OCI-LY3 (cell line): Measurements from ENCODE around the gene CUX1.
"Not testable (repeated sequence)": the region's sequence is repeated elsewhere in the genome, so short reads cannot be mapped to it uniquely, and the experiment has no call there.

Experiments
- H2AFZ ChIP-seq: fragments of 200-600, 300-600 bp; shearing (Covaris generic); 2 replicates; pipeline ENCODE4 v1.6.0; 2014; ENCODE audit warnings: antibody characterized with exemption, low read depth, low read length
- H3K27ac ChIP-seq: fragments of 200-600, 300-600 bp; sonication (generic); 2 replicates; pipeline ENCODE4 v1.5.1; 2014; ENCODE audit warnings: mild to moderate bottlenecking, low read length, moderate library complexity, mixed read lengths
- H3K27me3 ChIP-seq: fragments of 200-600, 300-600 bp; sonication (generic); 2 replicates; pipeline ENCODE4 v1.6.1; 2014; ENCODE audit warnings: low read depth, low read length, mixed read lengths
- H3K36me3 ChIP-seq: fragments of 200-600, 300-600 bp; sonication (generic); replicated peaks from 2 replicates; pipeline ENCODE3; 2014; ENCODE audit warnings: low read depth, low read length, mixed read lengths
- H3K4me1 ChIP-seq: fragments of 300-600, 200-600 bp; sonication (generic); 2 replicates; pipeline ENCODE4 v1.6.1; 2014; ENCODE audit warnings: low read length, mixed read lengths
- H3K4me2 ChIP-seq: fragments of 200-600, 300-600 bp; sonication (generic); 2 replicates; pipeline ENCODE4 v1.6.1; 2014; ENCODE audit warnings: low read length, mixed read lengths
- H3K4me3 ChIP-seq: fragments of 300-600, 200-600 bp; sonication (generic); 2 replicates; pipeline ENCODE4 v1.5.1; 2014; ENCODE audit warnings: antibody characterized with exemption, mild to moderate bottlenecking, low read length, moderate library complexity
- H3K79me2 ChIP-seq: fragments of 300-600, 200-600 bp; shearing (Covaris generic); 2 replicates; pipeline ENCODE4 v1.6.1; 2014; ENCODE audit warnings: mild to moderate bottlenecking, low read length, mixed read lengths
- H3K9ac ChIP-seq: fragments of 300-600, 200-600 bp; shearing (Covaris generic); 2 replicates; pipeline ENCODE4 v1.6.0; 2014; ENCODE audit warnings: mild to moderate bottlenecking, low read length, moderate library complexity
- H3K9me3 ChIP-seq: fragments of 200-600, 300-600 bp; shearing (Covaris generic); 2 replicates; pipeline ENCODE4 v1.6.1; 2014; ENCODE audit warnings: low read length, mixed read lengths; ENCODE audit not compliant: insufficient read depth
- H4K20me1 ChIP-seq: fragments of 200-600, 300-600 bp; sonication (generic); 2 replicates; pipeline ENCODE4 v1.6.1; 2016; ENCODE audit warnings: low read length, mixed read lengths; ENCODE audit not compliant: insufficient read depth
- EZH2phosphoT487 ChIP-seq: fragments of 200-600 bp; shearing (Covaris generic); IDR thresholded peaks from 2 replicates; pipeline ENCODE4 v1.6.1; 2018; ENCODE audit warnings: antibody characterized with exemption, mixed run types, low read depth
- TF ChIP-seq, protein P1 (sequence below): fragments of 200-600, 300-600 bp; sonication (generic); IDR thresholded peaks from 2 replicates; pipeline ENCODE4 v1.5.1; 2014; ENCODE audit warnings: antibody characterized with exemption, low read length, low read depth

CUX1 gene

GRCh38 chr7:101884671-101885596 lies 67.5 kb downstream of the CUX1 start:
- peaks cover 14% of the 10 kb centered on the region for H3K4me1 ChIP-seq
- H3K4me3 ChIP-seq = no peak overlapping the region
- peak overlapping the region; percentile 34 for H3K4me2 ChIP-seq
- peaks cover 82% of the 10 kb centered on the region for H3K79me2 ChIP-seq
- H3K9ac ChIP-seq = no peak overlapping the region
- no peak overlapping the region for H3K27ac ChIP-seq
- peaks cover 83% of the 10 kb centered on the region for H4K20me1 ChIP-seq
- H3K9me3 ChIP-seq = no peaks in the 10 kb centered on the region
- H3K36me3 ChIP-seq = no peaks in the 10 kb centered on the region
- H2AFZ ChIP-seq = no peak overlapping the region
- no peaks in the 10 kb centered on the region for H3K27me3 ChIP-seq
- no peak for TF ChIP-seq EZH2phosphoT487
- TF ChIP-seq, protein P1, sequence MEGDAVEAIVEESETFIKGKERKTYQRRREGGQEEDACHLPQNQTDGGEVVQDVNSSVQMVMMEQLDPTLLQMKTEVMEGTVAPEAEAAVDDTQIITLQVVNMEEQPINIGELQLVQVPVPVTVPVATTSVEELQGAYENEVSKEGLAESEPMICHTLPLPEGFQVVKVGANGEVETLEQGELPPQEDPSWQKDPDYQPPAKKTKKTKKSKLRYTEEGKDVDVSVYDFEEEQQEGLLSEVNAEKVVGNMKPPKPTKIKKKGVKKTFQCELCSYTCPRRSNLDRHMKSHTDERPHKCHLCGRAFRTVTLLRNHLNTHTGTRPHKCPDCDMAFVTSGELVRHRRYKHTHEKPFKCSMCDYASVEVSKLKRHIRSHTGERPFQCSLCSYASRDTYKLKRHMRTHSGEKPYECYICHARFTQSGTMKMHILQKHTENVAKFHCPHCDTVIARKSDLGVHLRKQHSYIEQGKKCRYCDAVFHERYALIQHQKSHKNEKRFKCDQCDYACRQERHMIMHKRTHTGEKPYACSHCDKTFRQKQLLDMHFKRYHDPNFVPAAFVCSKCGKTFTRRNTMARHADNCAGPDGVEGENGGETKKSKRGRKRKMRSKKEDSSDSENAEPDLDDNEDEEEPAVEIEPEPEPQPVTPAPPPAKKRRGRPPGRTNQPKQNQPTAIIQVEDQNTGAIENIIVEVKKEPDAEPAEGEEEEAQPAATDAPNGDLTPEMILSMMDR = no peak

- Histone ChIP-seq H3K36me3 (no peaks in the 10 kb centered on the region), H3K4me3 (no peak overlapping the region), H3K27me3 (no peaks in the 10 kb centered on the region), H4K20me1 (peaks cover 83% of the 10 kb centered on the region), H3K27ac (no peak overlapping the region), H3K9me3 (no peaks in the 10 kb centered on the region), H3K4me1 (peaks cover 14% of the 10 kb centered on the region), H3K9ac (no peak overlapping the region), H3K4me2 (no peak overlapping the region), H2AFZ (no peak overlapping the region), H3K79me2 (peaks cover 80% of the 10 kb centered on the region)
- no peak for TF ChIP-seq EZH2phosphoT487
- TF ChIP-seq, protein P1 = no peak
Measured at GRCh38 chr7:101885597-101885955, 68.2 kb downstream of the CUX1 start.

- H3K4me3 ChIP-seq, H3K27me3 ChIP-seq, H3K9ac ChIP-seq, H2AFZ ChIP-seq, H3K4me2 ChIP-seq, H3K36me3 ChIP-seq, H3K27ac ChIP-seq, H3K9me3 ChIP-seq: not testable (repeated sequence)
- Histone ChIP-seq H3K4me1 (peaks cover 14% of the 10 kb centered on the region), H4K20me1 (peaks cover 84% of the 10 kb centered on the region), H3K79me2 (peaks cover 81% of the 10 kb centered on the region)
Measured at GRCh38 chr7:101887352-101887751, 69.9 kb downstream of the CUX1 start.

DNA sequence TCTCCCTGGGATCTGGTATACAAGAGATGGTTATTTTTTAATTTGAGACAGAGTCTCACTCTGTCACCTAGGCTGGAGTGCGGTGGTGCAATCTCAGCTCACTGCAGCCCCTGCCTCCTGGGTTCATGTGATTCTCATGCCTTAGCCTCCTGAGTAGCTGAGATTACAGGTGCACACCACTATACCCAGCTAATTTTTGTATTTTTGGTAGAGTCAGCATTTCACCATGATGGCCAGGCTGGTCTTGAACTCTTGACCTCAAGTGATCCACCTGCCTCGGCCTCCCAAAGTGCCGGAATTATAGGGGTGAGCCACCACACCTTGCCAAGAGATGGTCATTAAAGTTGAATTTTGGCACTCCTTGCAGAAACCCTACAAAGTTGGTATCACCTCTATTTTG lies 71.1 kb downstream of the CUX1 start:
- Histone ChIP-seq H4K20me1 (peaks cover 82% of the 10 kb centered on the region), H3K4me1 (peaks cover 14% of the 10 kb centered on the region), H3K79me2 (peaks cover 77% of the 10 kb centered on the region)
- not testable (repeated sequence) for H3K9me3 ChIP-seq, H3K36me3 ChIP-seq, H3K27ac ChIP-seq, H2AFZ ChIP-seq, H3K4me2 ChIP-seq, H3K9ac ChIP-seq, H3K4me3 ChIP-seq, H3K27me3 ChIP-seq

DNA sequence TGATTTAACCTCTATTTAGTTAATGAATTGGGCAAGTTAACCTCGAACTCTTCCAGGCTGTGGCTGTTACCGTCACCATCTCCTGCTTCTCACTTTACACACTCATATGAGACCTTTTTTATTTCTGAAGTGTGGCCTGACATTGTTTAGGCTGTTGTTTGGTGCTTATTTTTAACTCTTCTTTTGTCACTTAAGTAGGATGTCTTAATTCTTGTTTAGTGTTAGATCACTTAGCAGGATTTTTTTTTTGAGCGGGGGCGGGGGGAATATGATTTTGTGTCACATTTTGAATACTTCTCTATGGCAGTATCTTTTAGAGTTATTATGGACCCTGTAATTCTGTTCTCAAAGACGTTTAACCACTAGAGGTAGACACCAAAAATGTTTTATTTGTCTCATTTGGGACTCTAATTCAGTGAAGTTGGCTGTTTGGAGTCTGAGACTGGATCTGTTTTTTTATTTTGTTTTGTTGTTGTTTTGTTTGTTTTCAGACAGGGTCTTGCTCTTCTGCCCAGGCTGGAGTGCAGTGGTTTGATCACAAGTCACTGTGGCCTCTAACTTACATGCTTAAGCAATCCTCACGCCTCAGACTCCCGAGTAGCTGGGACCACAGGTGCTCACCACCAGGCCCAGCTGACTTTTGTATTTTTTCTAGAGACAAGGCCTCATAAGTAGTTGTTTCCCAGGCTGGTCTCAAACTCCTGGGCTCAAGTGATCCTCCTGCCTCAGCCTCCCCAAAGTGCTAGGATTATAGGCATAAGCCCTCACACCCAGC lies 73.5 kb downstream of the CUX1 start:
- Histone ChIP-seq H3K4me2 (no peak overlapping the region), H3K4me3 (no peak overlapping the region), H2AFZ (no peak overlapping the region), H3K9ac (no peak overlapping the region), H3K9me3 (no peaks in the 10 kb centered on the region), H3K27me3 (no peaks in the 10 kb centered on the region), H3K79me2 (peaks cover 71% of the 10 kb centered on the region), H3K4me1 (no peaks in the 10 kb centered on the region), H3K27ac (no peak overlapping the region), H3K36me3 (no peaks in the 10 kb centered on the region), H4K20me1 (peaks cover 77% of the 10 kb centered on the region)
- TF ChIP-seq, protein P1 = no peak
- no peak for TF ChIP-seq EZH2phosphoT487
